ENCODE data around the gene UNC93B1. TPM values are rescaled to one million over a fixed set of nuclear protein-coding genes. Genes with fewer than 3 reads are reported as not detected.

UNC93B1 gene
- total and polyA plus RNA-seq, 2 donors (not counting 1 experiment from before 2014, with no cell fraction given) = 15.7 to 20.0 TPM

- H2AFZ ChIP-seq (ENCODE audit: low read length) = no peak overlapping the region
- peaks cover 12% of the 10 kb centered on the region for H3K4me1 ChIP-seq (ENCODE audit: control insufficient read depth, extremely low read depth, insufficient read depth, low read length)
- H3K9ac ChIP-seq (ENCODE audit: insufficient read depth, low read length) = no peak overlapping the region
- H3K9me3 ChIP-seq (ENCODE audit: control insufficient read depth, insufficient read depth, low read depth, low read length) = no peaks in the 10 kb centered on the region
- TF ChIP-seq EZH2 (IDR thresholded peaks at IDR 0.05; ENCODE audit: low read length, missing control alignments) (no peak), CTCF (conservative IDR thresholded peaks at IDR 0.05 in 1 of 2, IDR thresholded peaks at IDR 0.05 in 1 of 2; ENCODE audit: low read depth in 1 of 2, low read length in 2 of 2) (no peak)
- no peak overlapping the region for H3K4me3 ChIP-seq (replicated peaks in 1 of 4; ENCODE audit: control extremely low read depth in 1 of 4, insufficient read depth in 1 of 4, low read depth in 3 of 4, low read length in 4 of 4)
- peaks cover 15% of the 10 kb centered on the region for H3K79me2 ChIP-seq (ENCODE audit: control insufficient read depth, insufficient read depth, low read length)
- no peaks in the 10 kb centered on the region for H4K20me1 ChIP-seq (ENCODE audit: control insufficient read depth, extremely low read depth, insufficient read depth, low read length)
- H3K4me2 ChIP-seq (ENCODE audit: extremely low read depth, insufficient read depth, low read length) = peak overlapping the region; percentile 73
- DNase-seq (ENCODE audit: low read depth in 2 of 2) = peak; percentile 23 to 32
- no peak overlapping the region for H3K27ac ChIP-seq (ENCODE audit: insufficient read depth, low read length)
- peaks cover 13% of the 10 kb centered on the region for H3K36me3 ChIP-seq (ENCODE audit: control insufficient read depth, insufficient read depth, low read length)
- no peaks in the 10 kb centered on the region for H3K27me3 ChIP-seq (ENCODE audit: control insufficient read depth, insufficient read depth, low read length)
Measured at GRCh38 chr11:68028802-68029545, 25.1 kb upstream of the UNC93B1 start.

- Histone ChIP-seq H3K79me2 (ENCODE audit: control insufficient read depth, insufficient read depth, low read length) (peaks cover 15% of the 10 kb centered on the region), H3K27ac (ENCODE audit: insufficient read depth, low read length) (peak overlapping the region; percentile 75), H3K4me3 (replicated peaks in 1 of 4; ENCODE audit: control extremely low read depth in 1 of 4, insufficient read depth in 1 of 4, low read depth in 3 of 4, low read length in 4 of 4) (no peak overlapping the region), H3K4me1 (ENCODE audit: control insufficient read depth, extremely low read depth, insufficient read depth, low read length) (peaks cover 12% of the 10 kb centered on the region), H3K4me2 (ENCODE audit: extremely low read depth, insufficient read depth, low read length) (no peak overlapping the region), H3K36me3 (ENCODE audit: control insufficient read depth, insufficient read depth, low read length) (peaks cover 10% of the 10 kb centered on the region), H2AFZ (ENCODE audit: low read length) (no peak overlapping the region), H3K27me3 (ENCODE audit: control insufficient read depth, insufficient read depth, low read length) (no peaks in the 10 kb centered on the region), H3K9me3 (ENCODE audit: control insufficient read depth, insufficient read depth, low read depth, low read length) (no peaks in the 10 kb centered on the region), H3K9ac (ENCODE audit: insufficient read depth, low read length) (peak overlapping the region; percentile 51), H4K20me1 (ENCODE audit: control insufficient read depth, extremely low read depth, insufficient read depth, low read length) (no peaks in the 10 kb centered on the region)
- DNase-seq (ENCODE audit: low read depth in 2 of 2) = no peak
- TF ChIP-seq CTCF (conservative IDR thresholded peaks at IDR 0.05 in 1 of 2, IDR thresholded peaks at IDR 0.05 in 1 of 2; ENCODE audit: low read depth in 1 of 2, low read length in 2 of 2) (no peak), EZH2 (IDR thresholded peaks at IDR 0.05; ENCODE audit: low read length, missing control alignments) (no peak)
Measured at GRCh38 chr11:68027667-68028066, 23.8 kb upstream of the UNC93B1 start.

- no peak overlapping the region for H2AFZ ChIP-seq (ENCODE audit: low read length)
- H3K36me3 ChIP-seq (ENCODE audit: control insufficient read depth, insufficient read depth, low read length) = peaks cover 10% of the 10 kb centered on the region
- no peaks in the 10 kb centered on the region for H3K27me3 ChIP-seq (ENCODE audit: control insufficient read depth, insufficient read depth, low read length)
- no peak overlapping the region for H3K4me2 ChIP-seq (ENCODE audit: extremely low read depth, insufficient read depth, low read length)
- no peaks in the 10 kb centered on the region for H4K20me1 ChIP-seq (ENCODE audit: control insufficient read depth, extremely low read depth, insufficient read depth, low read length)
- no peaks in the 10 kb centered on the region for H3K9me3 ChIP-seq (ENCODE audit: control insufficient read depth, insufficient read depth, low read depth, low read length)
- H3K79me2 ChIP-seq (ENCODE audit: control insufficient read depth, insufficient read depth, low read length) = peaks cover 10% of the 10 kb centered on the region
- no peak overlapping the region for H3K4me3 ChIP-seq (replicated peaks in 1 of 4; ENCODE audit: control extremely low read depth in 1 of 4, insufficient read depth in 1 of 4, low read depth in 3 of 4, low read length in 4 of 4)
- no peak for DNase-seq (ENCODE audit: low read depth in 2 of 2)
- peaks cover 12% of the 10 kb centered on the region for H3K4me1 ChIP-seq (ENCODE audit: control insufficient read depth, extremely low read depth, insufficient read depth, low read length)
- no peak overlapping the region for H3K27ac ChIP-seq (ENCODE audit: insufficient read depth, low read length)
- no peak for TF ChIP-seq CTCF (conservative IDR thresholded peaks at IDR 0.05 in 1 of 2, IDR thresholded peaks at IDR 0.05 in 1 of 2; ENCODE audit: low read depth in 1 of 2, low read length in 2 of 2)
- no peak overlapping the region for H3K9ac ChIP-seq (ENCODE audit: insufficient read depth, low read length)
Measured at GRCh38 chr11:68026391-68027105, 22.7 kb upstream of the UNC93B1 start.

Data from fibroblast of lung (primary cell).